K562 (cell line): ENCODE data around the gene MICU1. TPM values are rescaled to one million over a fixed set of nuclear protein-coding genes. Genes with fewer than 3 reads are reported as not detected.

Experiments used
- ATF7 ChIP-seq: fragments of 450-650 bp; IDR thresholded peaks from 2 replicates; pipeline ENCODE4 v1.7.1; 2014; ENCODE audit warnings: mild to moderate bottlenecking, moderate library complexity
- BRD9 ChIP-seq: fragments of 450-650 bp; IDR thresholded peaks from 2 replicates; pipeline ENCODE4 v1.6.1; 2018; ENCODE audit warnings: low read depth; ENCODE audit not compliant: partially characterized antibody
- DMBX1 ChIP-seq: fragments of 250-450 bp; sonication (Bioruptor Pico); IDR thresholded peaks from 2 replicates; pipeline ENCODE4 v1.8.0; 2022; ENCODE audit warnings: inconsistent platforms, mild to moderate bottlenecking, moderate library complexity, borderline replicate concordance
- JUND ChIP-seq, 2 experiments: IDR thresholded peaks; 2 replicates in 1 of 2; 3 replicates in 1 of 2; pipeline ENCODE4 v1.6.1; 2011; ENCODE audit warnings: borderline replicate concordance in 2 of 2, low read depth in 2 of 2, low read length in 2 of 2, improper control_type of control experiment in 1 of 2, missing biosample characterization in 1 of 2, missing genetic modification characterization in 1 of 2, missing genetic modification reagents in 1 of 2
- KAT7 ChIP-seq: sonication (generic); formaldehyde crosslinking; IDR thresholded peaks from 2 replicates; pipeline ENCODE4 v1.8.0; 2022; ENCODE audit warnings: missing genetic modification reagents, mild to moderate bottlenecking, borderline replicate concordance
- L3MBTL2 ChIP-seq: fragments of 450-650 bp; IDR thresholded peaks from 2 replicates; pipeline ENCODE4 v1.6.1; 2016; ENCODE audit warnings: mild to moderate bottlenecking, moderate library complexity
- NBN ChIP-seq: fragments of 450-650 bp; IDR thresholded peaks from 2 replicates; pipeline ENCODE4 v1.6.1; 2016; ENCODE audit warnings: low read depth, mild to moderate bottlenecking
- NEUROD1 ChIP-seq: fragments of 150-350 bp; IDR thresholded peaks from 2 replicates; pipeline ENCODE4 v1.6.1; 2014; ENCODE audit warnings: borderline replicate concordance, low read length, low read depth; ENCODE audit not compliant: partially characterized antibody
- POLR2H ChIP-seq: IDR thresholded peaks from 2 replicates; pipeline ENCODE4 v1.6.1; 2016; ENCODE audit warnings: missing genetic modification characterization, low read depth, mild to moderate bottlenecking, control low read depth, missing compliant biosample characterization, moderate library complexity
- ZKSCAN8 ChIP-seq: fragments of 200-800 bp; sonication (Bioruptor generic); IDR thresholded peaks from 2 replicates; pipeline ENCODE4 v1.6.1; 2016; ENCODE audit warnings: missing genetic modification characterization, missing compliant biosample characterization
- ZNF174 ChIP-seq: fragments of 250-450 bp; sonication (Bioruptor Pico); IDR thresholded peaks from 2 replicates; pipeline ENCODE4 v1.4.0; 2020; ENCODE audit warnings: mild to moderate bottlenecking
- ZNF175 ChIP-seq: fragments of 200-800 bp; sonication (Bioruptor generic); IDR thresholded peaks from 2 replicates; pipeline ENCODE4 v1.6.1; 2016; ENCODE audit warnings: low read depth, mild to moderate bottlenecking, missing genetic modification characterization, missing compliant biosample characterization
- ZNF217 ChIP-seq: sonication (generic); formaldehyde crosslinking; IDR thresholded peaks from 2 replicates; pipeline ENCODE4 v1.8.0; 2022; ENCODE audit warnings: mild to moderate bottlenecking, missing genetic modification reagents
- ZNF24 ChIP-seq: fragments of 450-650 bp; IDR thresholded peaks from 2 replicates; pipeline ENCODE4 v1.6.1; 2016
- ZNF583 ChIP-seq: fragments of 250-450 bp; sonication (Bioruptor Pico); IDR thresholded peaks from 2 replicates; pipeline ENCODE4 v1.4.0; 2020
- ZNF589 ChIP-seq: fragments of 200-800 bp; sonication (Bioruptor generic); IDR thresholded peaks from 2 replicates; pipeline ENCODE4 v1.6.1; 2016; ENCODE audit warnings: low read depth, missing genetic modification characterization, missing compliant biosample characterization
- ZNF592 ChIP-seq: fragments of 450-650 bp; IDR thresholded peaks from 2 replicates; pipeline ENCODE4 v1.6.1; 2017; ENCODE audit warnings: antibody characterized with exemption, mild to moderate bottlenecking
- polyA plus RNA-seq, 8 experiments: library from polyadenylated mRNA; depleted of rRNA in 4 of 8; stranded (reverse) in 5 of 8; unstranded in 3 of 8; fragments of >200 nt; fragmentation: Nextera tagmentation in 2 of 8; fragmentation: Illumina TruSeq in 1 of 8; extraction: Ambion mirVana in 2 of 8; extraction: Trizol in 1 of 8; gene quantifications; 2 replicates each; pipeline versions ENCODE4 v1.2.1 to v1.2.3, GENCODE V29; 2011 to 2014; ENCODE audit warnings: inconsistent platforms in 1 of 8, missing spikeins in 1 of 8
- total RNA-seq, 7 experiments: library from RNA; depleted of rRNA in 6 of 7; stranded (reverse); fragments of >200 nt in 6 of 7; fragmentation: Illumina TruSeq in 2 of 7; extraction: Trizol in 2 of 7; gene quantifications; 2 replicates each; pipeline versions ENCODE4 v1.2.1 to v1.2.3, GENCODE V29; 2011 to 2021; ENCODE audit warnings: low replicate concordance in 1 of 7
- TF ChIP-seq, protein P1 (sequence below): fragments of 200-800 bp; sonication (Bioruptor generic); IDR thresholded peaks from 2 replicates; pipeline ENCODE4 v1.6.1; 2017; ENCODE audit warnings: missing genetic modification characterization, missing compliant biosample characterization

MICU1 gene
- total and polyA plus RNA-seq, 9 of the 15 experiments (the other 6 are each of a cell fraction or from before 2014, with no cell fraction given) = 29.3 to 76.8 (median 48.4) TPM

GRCh38 chr10:72386916-72387586, 238.8 kb downstream of the MICU1 start (continued):
- TF ChIP-seq NEUROD1 (no peak), L3MBTL2 (peak; percentile 53; the same call in 1 of the 2 replicates), NBN (0 out of 2 replicates have a peak, but pooled peaks have one; percentile 45), ZKSCAN8 (CRISPR knock-in tag) (0 out of 2 replicates have a peak, but pooled peaks have one; percentile 30), KAT7 (CRISPR knock-in tag) (no peak), ZNF175 (CRISPR knock-in tag) (peak; percentile 80; the same call in 1 of the 2 replicates), ZNF24 (0 out of 2 replicates have a peak, but pooled peaks have one; percentile 43), ZNF217 (CRISPR knock-in tag) (no peak), DMBX1 (peak; percentile 25; the same call in 1 of the 2 replicates), ZNF174 (no peak), JUND (IDR thresholded peaks at IDR 0.05; ENCODE audit: borderline replicate concordance, low read depth, low read length) (peak; percentile 58; the same call in 1 of the 2 replicates), JUND (tag; IDR thresholded peaks at IDR 0.05; ENCODE audit: borderline replicate concordance, low read depth, low read length) (no peak), ATF7 (peak; percentile 78), ZNF589 (CRISPR knock-in tag) (peak; percentile 90; the same call in 1 of the 2 replicates), BRD9 (peak; percentile 48), ZNF592 (0 out of 2 replicates have a peak, but pooled peaks have one; percentile 13), POLR2H (tag) (peak; percentile 82), ZNF583 (no peak)
- TF ChIP-seq, protein P1, sequence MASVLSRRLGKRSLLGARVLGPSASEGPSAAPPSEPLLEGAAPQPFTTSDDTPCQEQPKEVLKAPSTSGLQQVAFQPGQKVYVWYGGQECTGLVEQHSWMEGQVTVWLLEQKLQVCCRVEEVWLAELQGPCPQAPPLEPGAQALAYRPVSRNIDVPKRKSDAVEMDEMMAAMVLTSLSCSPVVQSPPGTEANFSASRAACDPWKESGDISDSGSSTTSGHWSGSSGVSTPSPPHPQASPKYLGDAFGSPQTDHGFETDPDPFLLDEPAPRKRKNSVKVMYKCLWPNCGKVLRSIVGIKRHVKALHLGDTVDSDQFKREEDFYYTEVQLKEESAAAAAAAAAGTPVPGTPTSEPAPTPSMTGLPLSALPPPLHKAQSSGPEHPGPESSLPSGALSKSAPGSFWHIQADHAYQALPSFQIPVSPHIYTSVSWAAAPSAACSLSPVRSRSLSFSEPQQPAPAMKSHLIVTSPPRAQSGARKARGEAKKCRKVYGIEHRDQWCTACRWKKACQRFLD = peak; percentile 78; the same call in 1 of the 2 replicates
